ENCODE data around the gene TMEM40. TPM values are rescaled to one million over a fixed set of nuclear protein-coding genes. Genes with fewer than 3 reads are reported as not detected.
"Not testable (repeated sequence)": the region's sequence is repeated elsewhere in the genome, so short reads cannot be mapped to it uniquely, and the experiment has no call there.

The TMEM40 gene
- total RNA-seq, 4 donors from 2014 or later: not detected

DNA sequence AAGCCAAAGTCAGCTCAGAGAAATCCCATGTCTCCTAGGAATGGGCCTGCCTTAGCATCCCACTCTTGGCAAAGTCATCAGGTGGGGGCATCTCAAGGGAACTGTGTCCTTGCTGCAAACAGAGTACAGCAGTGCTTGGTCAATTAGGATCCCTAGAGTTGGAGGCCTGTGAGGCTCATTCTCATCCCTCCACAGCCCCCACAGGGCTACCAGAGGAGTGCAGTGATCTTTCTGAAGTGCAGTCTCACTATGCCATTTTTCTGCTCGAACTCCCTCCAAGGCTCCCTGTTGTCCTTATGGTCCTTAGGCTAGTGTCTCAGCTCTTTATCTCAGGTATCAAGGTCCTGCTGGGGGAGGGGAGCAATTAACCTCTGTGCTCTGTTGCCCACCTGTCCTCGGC, 31.1 kb downstream of the TMEM40 start:
- WGBS, 2 donors (ENCODE audit: low coverage in 1 of 2): 83 to 86% methylated on average over 2 of the region's 2 CpGs
- Histone ChIP-seq H3K27ac (no peak overlapping the region), H3K4me1 (no peaks in the 10 kb centered on the region), H3K36me3 (no peaks in the 10 kb centered on the region), H3K9me3 (no peaks in the 10 kb centered on the region), H3K4me3 (no peak overlapping the region), H3K27me3 (no peaks in the 10 kb centered on the region)
- in situ Hi-C loops (cut with MboI; ENCODE audit: low pct_ligation_motif_present in 1 of 4, low pct_unique_long_range_greater_than_20kb in 1 of 4, low sequenced_read_pairs in 3 of 4): no loop called here
- intact Hi-C loops (cut with DNase I; ENCODE audit: low total_unique reads): no loop called here
- DNase-seq: no peak
- no peak for TF ChIP-seq POLR2AphosphoS5 (IDR thresholded peaks at IDR 0.05)
- TF ChIP-seq POLR2A (IDR thresholded peaks at IDR 0.05): no peak
- no peak for TF ChIP-seq EP300 (IDR thresholded peaks at IDR 0.05; ENCODE audit: low read depth)
- TF ChIP-seq, protein P1, sequence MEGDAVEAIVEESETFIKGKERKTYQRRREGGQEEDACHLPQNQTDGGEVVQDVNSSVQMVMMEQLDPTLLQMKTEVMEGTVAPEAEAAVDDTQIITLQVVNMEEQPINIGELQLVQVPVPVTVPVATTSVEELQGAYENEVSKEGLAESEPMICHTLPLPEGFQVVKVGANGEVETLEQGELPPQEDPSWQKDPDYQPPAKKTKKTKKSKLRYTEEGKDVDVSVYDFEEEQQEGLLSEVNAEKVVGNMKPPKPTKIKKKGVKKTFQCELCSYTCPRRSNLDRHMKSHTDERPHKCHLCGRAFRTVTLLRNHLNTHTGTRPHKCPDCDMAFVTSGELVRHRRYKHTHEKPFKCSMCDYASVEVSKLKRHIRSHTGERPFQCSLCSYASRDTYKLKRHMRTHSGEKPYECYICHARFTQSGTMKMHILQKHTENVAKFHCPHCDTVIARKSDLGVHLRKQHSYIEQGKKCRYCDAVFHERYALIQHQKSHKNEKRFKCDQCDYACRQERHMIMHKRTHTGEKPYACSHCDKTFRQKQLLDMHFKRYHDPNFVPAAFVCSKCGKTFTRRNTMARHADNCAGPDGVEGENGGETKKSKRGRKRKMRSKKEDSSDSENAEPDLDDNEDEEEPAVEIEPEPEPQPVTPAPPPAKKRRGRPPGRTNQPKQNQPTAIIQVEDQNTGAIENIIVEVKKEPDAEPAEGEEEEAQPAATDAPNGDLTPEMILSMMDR (IDR thresholded peaks at IDR 0.05): no peak

DNA sequence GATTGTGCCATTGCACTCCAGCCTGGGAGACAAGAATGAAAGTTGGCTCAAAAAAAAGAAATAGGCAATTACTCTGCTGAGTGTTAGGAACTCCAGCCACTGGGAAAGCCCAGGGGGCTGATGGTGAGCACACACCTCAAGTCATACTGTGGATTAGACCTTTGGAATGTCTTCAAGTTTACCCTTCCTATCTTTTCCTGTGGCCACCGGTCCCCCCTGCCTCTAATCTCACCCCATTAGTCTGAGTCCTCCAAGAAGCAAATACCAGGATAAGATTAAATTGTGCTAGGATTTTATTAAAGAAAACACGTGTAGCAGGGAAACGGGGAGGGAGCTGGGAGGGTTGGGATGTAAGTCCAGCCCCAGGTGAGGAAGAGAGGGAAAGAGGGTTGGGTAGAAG, 31.6 kb downstream of the TMEM40 start:
- Histone ChIP-seq H3K4me3 (no peak overlapping the region), H3K9me3 (no peaks in the 10 kb centered on the region), H3K36me3 (no peaks in the 10 kb centered on the region), H3K27me3 (no peaks in the 10 kb centered on the region), H3K4me1 (no peaks in the 10 kb centered on the region), H3K27ac (no peak overlapping the region)
- intact Hi-C loops (cut with DNase I; ENCODE audit: low total_unique reads) (no loop called here), in situ Hi-C loops (cut with MboI; ENCODE audit: low pct_ligation_motif_present in 1 of 4, low pct_unique_long_range_greater_than_20kb in 1 of 4, low sequenced_read_pairs in 3 of 4) (no loop called here)
- no peak for DNase-seq
- no peak for TF ChIP-seq POLR2A (IDR thresholded peaks at IDR 0.05)
- WGBS, 2 donors (ENCODE audit: low coverage in 1 of 2): 80% methylated on average over 3 of the region's 3 CpGs; no CpG with 5 or more reads in 1 of the 2 donors

DNA sequence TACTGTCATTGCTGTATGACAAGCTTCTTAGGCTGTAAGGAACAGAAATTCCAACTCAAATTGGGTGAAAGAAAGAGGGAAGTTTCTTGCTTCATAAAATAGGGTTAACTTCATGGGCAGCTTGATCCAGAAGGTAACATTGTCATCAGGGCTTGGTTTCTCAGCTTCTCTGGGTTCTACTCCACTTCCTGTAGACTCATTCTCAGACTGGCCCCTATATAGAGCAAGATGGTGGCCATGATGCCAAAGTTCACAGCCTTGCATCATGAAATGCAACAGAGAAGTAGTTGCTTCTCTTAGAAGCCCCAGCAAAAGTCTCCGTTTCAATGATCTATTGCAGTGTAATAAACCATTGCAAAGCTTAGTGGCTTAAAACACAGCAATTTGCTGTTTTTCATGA, 33.6 kb downstream of the TMEM40 start:
- Histone ChIP-seq H3K4me3 (no peak overlapping the region), H3K27ac (no peak overlapping the region), H3K36me3 (no peaks in the 10 kb centered on the region), H3K4me1 (peaks cover 0 to under 1% (median 0%) of the 10 kb centered on the region in 4 donors), H3K9me3 (no peaks in the 10 kb centered on the region), H3K27me3 (no peaks in the 10 kb centered on the region)
- DNase-seq: no peak
- intact Hi-C loops (cut with DNase I; ENCODE audit: low total_unique reads) (no loop called here), in situ Hi-C loops (cut with MboI; ENCODE audit: low pct_ligation_motif_present in 1 of 4, low pct_unique_long_range_greater_than_20kb in 1 of 4, low sequenced_read_pairs in 3 of 4) (no loop called here)
- 71 to 80% methylated on average over 1 of the region's 1 CpG for WGBS, 2 donors (ENCODE audit: low coverage in 1 of 2)
- TF ChIP-seq POLR2A (IDR thresholded peaks at IDR 0.05) (no peak), EP300 (IDR thresholded peaks at IDR 0.05; ENCODE audit: low read depth) (no peak), POLR2AphosphoS5 (IDR thresholded peaks at IDR 0.05) (no peak)
- TF ChIP-seq, protein P1 (IDR thresholded peaks at IDR 0.05): no peak

DNA sequence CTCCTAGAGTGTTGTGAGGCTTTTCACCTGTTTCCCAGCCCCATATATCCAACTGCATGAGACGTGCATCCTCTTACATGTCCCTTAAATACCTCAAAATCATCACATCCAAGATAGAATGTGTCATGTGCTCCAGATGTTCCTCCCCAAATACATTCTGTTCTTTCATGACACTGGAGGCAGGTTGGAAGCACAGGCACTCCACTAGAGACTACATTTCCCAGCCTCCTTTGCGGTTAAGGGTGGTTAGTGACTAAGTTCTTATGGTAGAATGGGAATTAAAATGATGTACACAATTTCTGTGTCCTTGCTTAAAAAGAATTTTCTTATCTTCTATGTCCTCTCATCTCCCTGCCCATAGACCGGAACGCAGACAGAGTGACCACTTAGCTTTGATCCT, 34.3 kb downstream of the TMEM40 start:
- intact Hi-C loops (cut with DNase I; ENCODE audit: low total_unique reads) (no loop called here), in situ Hi-C loops (cut with MboI; ENCODE audit: low pct_ligation_motif_present in 1 of 4, low pct_unique_long_range_greater_than_20kb in 1 of 4, low sequenced_read_pairs in 3 of 4) (loop anchor here in 2 of 4 donors (25.0 kb wide), 2 partner anchors 162 to 587 kb away; partner anchors contain the start of gene MKRN2 (in 1 of the 2))
- whole genome bisulfite sequencing, 2 donors (ENCODE audit: low coverage in 1 of 2): 83 to 88% methylated on average over 1 to 4 of the region's 4 CpGs
- Histone ChIP-seq H3K36me3 (no peaks in the 10 kb centered on the region), H3K27me3 (no peaks in the 10 kb centered on the region), H3K4me3 (no peak overlapping the region), H3K27ac (no peak overlapping the region), H3K9me3 (no peaks in the 10 kb centered on the region), H3K4me1 (peaks cover 0 to 5% (median 3%) of the 10 kb centered on the region in 4 donors)
- DNase-seq: no peak
- TF ChIP-seq, protein P1 (IDR thresholded peaks at IDR 0.05): no peak
- TF ChIP-seq POLR2AphosphoS5 (IDR thresholded peaks at IDR 0.05) (no peak), POLR2A (IDR thresholded peaks at IDR 0.05) (no peak), EP300 (IDR thresholded peaks at IDR 0.05; ENCODE audit: low read depth) (no peak)

DNA sequence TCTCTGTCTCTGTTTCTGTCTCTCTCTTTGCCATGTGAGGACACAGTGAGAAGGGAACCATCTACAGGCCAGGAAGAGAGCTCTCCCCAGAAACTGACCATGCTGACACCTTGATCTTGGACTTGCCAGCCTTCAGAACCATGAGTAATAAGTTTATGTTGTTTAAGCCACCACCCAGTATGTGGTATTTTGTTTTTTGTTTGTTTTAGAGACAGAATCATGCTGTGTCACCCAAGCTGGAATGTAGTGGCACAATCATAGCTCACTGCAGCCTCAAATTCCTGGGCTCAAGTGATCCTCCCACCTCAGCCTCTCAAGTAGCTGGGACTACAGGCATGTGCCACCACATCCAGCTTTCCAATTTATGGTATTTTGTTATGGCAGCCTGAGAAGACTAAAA, 35.7 kb downstream of the TMEM40 start:
- DNase-seq; H3K36me3 ChIP-seq; H3K4me3 ChIP-seq; H3K9me3 ChIP-seq; intact Hi-C loops (cut with DNase I; ENCODE audit: low total_unique reads); H3K27ac ChIP-seq; H3K4me1 ChIP-seq; H3K27me3 ChIP-seq: not testable (repeated sequence)
- in situ Hi-C loops (cut with MboI; ENCODE audit: low pct_ligation_motif_present in 1 of 4, low pct_unique_long_range_greater_than_20kb in 1 of 4, low sequenced_read_pairs in 3 of 4): loop anchor here in 2 of 4 donors (25.0 kb wide), 2 partner anchors 161 to 586 kb away; partner anchors contain the start of gene MKRN2 (in 1 of the 2)
